HFF-Myc (cell line): ENCODE data around the gene FHL1.

Source experiments
- DNase-seq: peaks from one replicate; pipeline ENCODE4 v3.0.0-alpha.2; 2011; ENCODE audit warnings: low read depth; ENCODE audit errors: extremely low read depth
- H3K4me3 ChIP-seq: replicated peaks from 2 replicates; pipeline ENCODE4 v1.5.1; 2011; ENCODE audit warnings: low read depth, mild to moderate bottlenecking, control low read depth, low read length
- CTCF ChIP-seq: IDR thresholded peaks from 2 replicates; pipeline ENCODE4 v1.5.1; 2012; ENCODE audit warnings: mild to moderate bottlenecking, low read depth, low read length, control low read depth; ENCODE audit errors: missing control alignments

Gene FHL1

DNA sequence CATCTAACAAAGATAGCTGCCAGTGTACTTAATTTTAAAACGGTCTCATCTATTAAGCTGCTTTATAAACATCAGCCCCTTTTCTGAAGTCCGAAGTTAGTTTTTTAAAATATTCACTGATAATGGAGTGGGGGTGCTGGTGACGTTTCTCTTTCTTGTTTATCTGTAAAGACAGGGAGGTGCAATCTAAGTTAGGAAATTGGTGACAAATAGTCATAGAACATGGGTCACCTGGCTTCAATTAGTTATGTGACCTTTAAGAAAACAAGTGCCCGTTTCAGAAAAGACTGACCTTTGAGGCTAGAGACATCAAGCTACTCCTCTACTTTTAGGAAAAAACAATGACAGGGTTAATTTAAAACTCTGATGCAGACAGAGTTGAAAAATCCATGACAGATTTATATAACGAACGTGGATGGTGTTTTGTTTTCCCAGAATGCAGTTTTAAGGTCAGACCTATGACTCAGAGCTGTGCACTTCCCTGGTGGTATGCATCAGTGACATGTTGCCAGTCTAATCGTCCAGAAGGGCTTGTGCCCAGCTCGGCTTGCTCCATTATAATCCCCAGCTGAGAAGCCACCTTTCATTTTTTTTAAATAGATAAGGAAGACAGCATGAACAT lies 38.2 kb downstream of the FHL1 start:
- DNase-seq, result no peak
- TF ChIP-seq CTCF, result no peak
- H3K4me3 ChIP-seq, result no peak overlapping the region

GRCh38 chrX:136186023-136186413 lies 38.7 kb downstream of the FHL1 start:
- no peak overlapping the region for H3K4me3 ChIP-seq
- TF ChIP-seq CTCF, result no peak
- no peak for DNase-seq

DNA sequence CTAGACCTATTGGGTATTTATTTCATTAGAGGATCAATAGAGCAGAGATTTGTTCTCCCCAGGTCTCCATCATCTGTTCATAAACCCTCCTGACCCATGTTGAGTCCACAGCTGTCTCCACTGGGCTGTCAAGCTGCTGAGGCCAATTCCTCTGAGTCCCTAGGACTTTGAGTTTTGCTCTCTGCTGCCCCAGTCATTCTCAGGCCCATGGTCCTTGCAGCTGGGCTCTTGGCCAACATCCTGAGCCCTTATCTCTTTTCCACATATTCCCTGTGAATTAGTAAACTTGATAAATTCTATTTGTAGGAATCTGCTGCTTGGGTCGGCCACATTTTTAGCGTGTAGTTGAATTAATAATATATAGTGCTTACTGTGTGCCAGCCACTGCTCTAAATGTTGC lies 41.9 kb downstream of the FHL1 start:
- no peak for TF ChIP-seq CTCF
- no peak for DNase-seq
- H3K4me3 ChIP-seq, result no peak overlapping the region

DNA sequence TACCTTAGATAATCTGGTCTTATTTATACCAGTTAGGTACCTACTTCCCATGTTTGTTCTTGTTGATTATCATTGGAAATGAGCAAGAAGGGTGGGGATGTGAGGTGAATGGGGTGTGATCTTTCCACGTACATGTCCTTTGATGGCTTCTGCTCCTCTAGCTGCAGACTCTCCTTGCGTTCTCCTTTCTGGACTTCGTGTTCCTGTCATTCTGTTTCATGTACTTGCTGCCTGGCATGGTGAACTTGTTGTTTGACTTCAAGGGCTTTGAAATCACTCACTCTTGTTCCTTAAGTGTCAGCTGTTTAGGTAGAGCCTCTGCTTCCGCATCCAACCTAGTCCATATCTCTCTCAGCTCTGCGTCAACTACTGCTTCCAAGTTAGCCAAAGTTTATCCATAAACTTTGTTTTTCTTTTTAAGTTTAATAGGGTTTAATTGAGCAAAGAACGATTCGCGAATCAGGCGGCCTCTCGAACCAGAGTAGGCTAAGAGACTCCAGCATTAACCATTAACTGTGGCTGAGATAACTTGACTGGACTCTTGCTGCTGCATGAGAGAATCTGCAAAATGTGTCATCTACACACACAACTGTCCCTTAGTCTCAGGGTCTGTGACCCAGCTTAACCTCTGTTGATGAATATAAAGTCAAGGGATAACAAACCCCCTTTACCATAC lies 42.8 kb downstream of the FHL1 start:
- H3K4me3 ChIP-seq, result no peak overlapping the region
- no peak for TF ChIP-seq CTCF
- no peak for DNase-seq

- no peak for DNase-seq
- H3K4me3 ChIP-seq, result no peak overlapping the region
- no peak for TF ChIP-seq CTCF
Measured at GRCh38 chrX:136191171-136191570, 43.8 kb downstream of the FHL1 start.

DNA sequence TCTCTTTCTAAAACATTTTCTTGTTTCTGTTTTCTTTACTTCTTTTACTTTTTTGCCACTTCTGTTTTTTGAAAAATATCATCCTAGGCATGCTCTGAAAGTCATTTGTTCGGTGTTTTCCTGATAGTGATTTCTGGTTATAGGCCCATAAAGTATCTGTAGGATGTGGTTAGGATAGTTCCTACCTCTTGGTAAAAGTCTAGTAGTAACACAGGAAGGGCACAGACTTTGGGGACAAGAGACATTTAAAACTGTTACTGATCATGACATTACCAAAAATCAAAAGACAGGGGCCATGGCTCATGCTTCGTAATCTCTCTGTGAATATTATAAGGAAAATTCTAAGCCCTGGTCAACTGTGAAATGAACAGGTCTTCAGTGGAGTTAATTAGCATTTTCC lies 44.8 kb downstream of the FHL1 start:
- no peak for DNase-seq
- no peak overlapping the region for H3K4me3 ChIP-seq
- TF ChIP-seq CTCF, result no peak
